Measurements from ENCODE around the gene EME2.

DNA sequence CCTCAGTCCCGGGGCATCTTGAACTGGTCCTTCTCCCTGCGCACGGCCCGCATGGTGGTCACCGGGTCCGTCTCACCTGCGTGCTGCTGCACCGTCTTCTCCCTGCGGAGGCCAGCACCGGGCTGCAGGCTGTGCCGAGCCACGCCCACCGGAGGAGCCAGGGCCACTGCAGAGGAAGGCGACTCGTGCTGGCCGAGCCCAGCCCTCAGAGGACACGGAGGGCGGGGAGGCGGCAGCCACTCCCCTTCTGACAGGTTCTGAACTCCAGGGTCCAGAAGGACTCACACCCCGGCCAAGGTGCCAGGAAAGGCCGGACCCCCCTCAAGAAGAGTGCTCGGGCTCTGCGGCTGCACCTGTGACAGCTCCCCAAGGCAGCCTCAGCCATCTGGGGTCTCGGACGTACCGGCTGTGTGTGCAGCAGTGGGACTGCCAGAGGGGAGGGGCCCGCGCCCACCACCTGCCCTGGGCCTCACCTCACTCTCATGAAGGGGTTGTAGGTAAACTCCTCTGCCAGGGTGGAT lies 36.7 kb downstream of the EME2 start:
- TF ChIP-seq, protein P1, sequence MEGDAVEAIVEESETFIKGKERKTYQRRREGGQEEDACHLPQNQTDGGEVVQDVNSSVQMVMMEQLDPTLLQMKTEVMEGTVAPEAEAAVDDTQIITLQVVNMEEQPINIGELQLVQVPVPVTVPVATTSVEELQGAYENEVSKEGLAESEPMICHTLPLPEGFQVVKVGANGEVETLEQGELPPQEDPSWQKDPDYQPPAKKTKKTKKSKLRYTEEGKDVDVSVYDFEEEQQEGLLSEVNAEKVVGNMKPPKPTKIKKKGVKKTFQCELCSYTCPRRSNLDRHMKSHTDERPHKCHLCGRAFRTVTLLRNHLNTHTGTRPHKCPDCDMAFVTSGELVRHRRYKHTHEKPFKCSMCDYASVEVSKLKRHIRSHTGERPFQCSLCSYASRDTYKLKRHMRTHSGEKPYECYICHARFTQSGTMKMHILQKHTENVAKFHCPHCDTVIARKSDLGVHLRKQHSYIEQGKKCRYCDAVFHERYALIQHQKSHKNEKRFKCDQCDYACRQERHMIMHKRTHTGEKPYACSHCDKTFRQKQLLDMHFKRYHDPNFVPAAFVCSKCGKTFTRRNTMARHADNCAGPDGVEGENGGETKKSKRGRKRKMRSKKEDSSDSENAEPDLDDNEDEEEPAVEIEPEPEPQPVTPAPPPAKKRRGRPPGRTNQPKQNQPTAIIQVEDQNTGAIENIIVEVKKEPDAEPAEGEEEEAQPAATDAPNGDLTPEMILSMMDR (conservative IDR thresholded peaks at IDR 0.05 in 1 of 2, IDR thresholded peaks at IDR 0.05 in 1 of 2; ENCODE audit: low read depth in 1 of 2, low read length in 2 of 2): no peak
- TF ChIP-seq EZH2 (IDR thresholded peaks at IDR 0.05; ENCODE audit: low read length, missing control alignments): no peak
